IgD-negative memory B cell (primary cell): ENCODE measurements around the gene TMEM59. TPM values are rescaled to one million over a fixed set of nuclear protein-coding genes. Genes with fewer than 3 reads are reported as not detected.
"Not testable (repeated sequence)": the region's sequence is repeated elsewhere in the genome, so short reads cannot be mapped to it uniquely, and the experiment has no call there.

ENCODE experiments used
- H3K27ac Mint-ChIP-seq, 3 donors: one replicate each; pipeline ENCODE4 v1.8.0; 2020 to 2022; ENCODE audit warnings: mild to moderate bottlenecking in 3 of 3, mixed read lengths in 3 of 3, moderate library complexity in 1 of 3
- H3K27me3 Mint-ChIP-seq: one replicate; pipeline ENCODE4 v1.8.0; 2021; ENCODE audit warnings: mixed read lengths
- H3K36me3 Mint-ChIP-seq: one replicate; pipeline ENCODE4 v1.8.0; 2020; ENCODE audit warnings: mild to moderate bottlenecking, mixed read lengths
- H3K4me1 Mint-ChIP-seq, 3 donors: one replicate each; pipeline ENCODE4 v1.8.0; 2020 to 2022; ENCODE audit warnings: mixed read lengths in 3 of 3, mild to moderate bottlenecking in 1 of 3
- H3K4me3 Mint-ChIP-seq, 4 donors: one replicate each; pipeline ENCODE4 v1.8.0; 2020 to 2022; ENCODE audit warnings: mild to moderate bottlenecking in 4 of 4, mixed read lengths in 4 of 4, moderate library complexity in 3 of 4
- H3K9me3 Mint-ChIP-seq, 3 donors: one replicate each; pipeline ENCODE4 v1.8.0; 2020 to 2021; ENCODE audit warnings: mixed read lengths in 3 of 3, mild to moderate bottlenecking in 1 of 3
- polyA plus RNA-seq: library from polyadenylated mRNA; unstranded; fragments of 300-500 nt; fragmentation: Illumina TruSeq; gene quantifications from one replicate; pipeline ENCODE4 v1.2.3, GENCODE V29; 2021

Gene TMEM59
- polyA plus RNA-seq, 1 donor from 2014 or later: 386 TPM

- Mint-ChIP-seq H3K36me3 (peaks cover 2% of the 10 kb centered on the region), H3K9me3 (no peaks in the 10 kb centered on the region), H3K27ac (no peak overlapping the region)
Observed at GRCh38 chr1:54010415-54011117, 42.4 kb downstream of the TMEM59 start.

GRCh38 chr1:54009406-54009805, 43.6 kb downstream of the TMEM59 start:
- Mint-ChIP-seq H3K4me1 (no peaks in the 10 kb centered on the region), H3K27me3 (peaks cover 10% of the 10 kb centered on the region)

More at GRCh38 chr1:54010415-54011117, 42.4 kb downstream of the TMEM59 start:
- Mint-ChIP-seq H3K4me3 (no peak overlapping the region), H3K4me1 (no peaks in the 10 kb centered on the region), H3K27me3 (peaks cover 10% of the 10 kb centered on the region)

DNA sequence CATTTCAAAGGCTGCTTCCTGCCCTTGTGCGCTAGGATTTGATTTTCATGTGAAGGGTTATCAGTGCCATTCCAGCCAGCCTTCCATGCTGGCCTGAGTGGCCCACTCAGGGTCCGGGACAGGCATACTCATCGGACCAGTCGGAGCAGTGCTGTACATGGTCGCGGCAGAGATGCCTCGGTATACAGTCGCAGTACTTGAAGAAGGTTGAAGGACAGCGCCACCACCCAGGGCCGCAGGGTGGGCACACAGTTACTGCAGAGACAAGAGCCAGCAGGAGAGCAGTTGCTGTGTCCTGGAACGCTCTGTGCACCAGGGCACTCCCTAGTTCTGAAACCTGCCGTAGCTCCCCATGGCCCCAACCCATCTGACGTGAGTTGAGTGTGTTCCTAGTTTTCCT, 44.1 kb downstream of the TMEM59 start:
- Mint-ChIP-seq H3K27me3 (peaks cover 10% of the 10 kb centered on the region), H3K4me1 (no peaks in the 10 kb centered on the region), H3K36me3 (peaks cover 2% of the 10 kb centered on the region), H3K27ac (no peak overlapping the region), H3K9me3 (no peaks in the 10 kb centered on the region), H3K4me3 (no peak overlapping the region)

More at GRCh38 chr1:54009406-54009805, 43.6 kb downstream of the TMEM59 start:
- H3K4me3 Mint-ChIP-seq: no peak overlapping the region
- no peak overlapping the region for H3K27ac Mint-ChIP-seq
- no peaks in the 10 kb centered on the region for H3K9me3 Mint-ChIP-seq
- H3K36me3 Mint-ChIP-seq: peaks cover 2% of the 10 kb centered on the region

DNA sequence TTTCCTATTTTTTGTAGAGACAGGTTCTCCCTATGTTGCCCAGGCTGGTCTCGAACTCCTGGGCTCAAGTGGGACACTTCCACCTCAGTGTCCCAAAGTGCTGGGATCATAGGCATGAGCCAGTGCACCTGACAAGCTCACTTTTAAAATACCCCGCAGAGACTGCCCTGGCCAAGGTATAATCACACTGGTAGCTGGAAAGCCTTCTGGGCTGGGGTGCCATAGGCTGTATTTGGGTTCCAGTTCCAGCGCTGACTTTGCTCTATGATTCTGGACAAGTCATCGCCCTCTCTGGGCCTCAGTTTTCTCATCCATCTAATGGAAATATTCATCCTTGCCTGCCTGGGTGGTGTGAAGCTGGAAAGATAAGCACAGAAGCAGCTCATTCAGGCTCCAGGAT, 45.4 kb downstream of the TMEM59 start:
- H3K27me3 Mint-ChIP-seq: peaks cover 10% of the 10 kb centered on the region
- H3K9me3 Mint-ChIP-seq: no peaks in the 10 kb centered on the region
- no peaks in the 10 kb centered on the region for H3K4me1 Mint-ChIP-seq

GRCh38 chr1:54006508-54006907, 46.5 kb downstream of the TMEM59 start:
- Mint-ChIP-seq H3K9me3 (no peaks in the 10 kb centered on the region), H3K4me3 (no peak overlapping the region), H3K27ac (no peak overlapping the region), H3K4me1 (no peaks in the 10 kb centered on the region), H3K36me3 (peaks cover 2% of the 10 kb centered on the region), H3K27me3 (peaks cover 9% of the 10 kb centered on the region)

More for the DNA sequence above, 45.4 kb downstream of the TMEM59 start:
- Mint-ChIP-seq H3K27ac (no peak overlapping the region), H3K36me3 (peaks cover 2% of the 10 kb centered on the region), H3K4me3 (no peak overlapping the region)

GRCh38 chr1:54004481-54005049, 48.4 kb downstream of the TMEM59 start:
- H3K27me3 Mint-ChIP-seq: peaks cover 2% of the 10 kb centered on the region
- H3K36me3 Mint-ChIP-seq: peaks cover 2% of the 10 kb centered on the region
- no peaks in the 10 kb centered on the region for H3K4me1 Mint-ChIP-seq
- H3K4me3 Mint-ChIP-seq: no peak overlapping the region
- H3K9me3 Mint-ChIP-seq: no peaks in the 10 kb centered on the region
- no peak overlapping the region for H3K27ac Mint-ChIP-seq

GRCh38 chr1:54003750-54004480, 49.1 kb downstream of the TMEM59 start:
- H3K36me3 Mint-ChIP-seq, H3K27me3 Mint-ChIP-seq, H3K4me3 Mint-ChIP-seq, H3K9me3 Mint-ChIP-seq, H3K4me1 Mint-ChIP-seq, H3K27ac Mint-ChIP-seq: not testable (repeated sequence)

DNA sequence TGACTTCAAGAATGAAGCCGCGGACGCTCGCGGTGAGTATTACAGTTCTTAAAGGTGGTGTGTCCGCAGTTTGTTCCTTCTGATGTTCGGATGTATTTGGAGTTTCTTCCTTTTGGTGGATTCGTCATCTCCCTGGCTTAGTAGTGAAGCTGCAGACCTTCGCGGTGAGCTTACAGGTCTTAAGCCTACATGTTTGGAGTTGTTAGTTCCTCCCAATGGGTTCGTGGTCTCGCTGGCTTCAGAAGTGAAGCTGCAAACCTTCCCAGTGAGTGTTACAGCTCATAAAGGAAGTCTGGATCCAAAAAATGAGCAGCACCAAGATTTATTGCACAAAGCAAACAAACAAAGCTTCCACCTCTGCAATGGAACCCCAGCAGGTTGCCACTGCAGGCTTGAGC, 49.8 kb downstream of the TMEM59 start:
- H3K27ac Mint-ChIP-seq: no peak overlapping the region
- peaks cover 2% of the 10 kb centered on the region for H3K36me3 Mint-ChIP-seq
- no peaks in the 10 kb centered on the region for H3K4me1 Mint-ChIP-seq
- H3K4me3 Mint-ChIP-seq: no peak overlapping the region
- H3K27me3 Mint-ChIP-seq: peaks cover 2% of the 10 kb centered on the region
- H3K9me3 Mint-ChIP-seq: no peaks in the 10 kb centered on the region

GRCh38 chr1:54002544-54003248, 50.3 kb downstream of the TMEM59 start:
- no peak overlapping the region for H3K4me3 Mint-ChIP-seq
- H3K27me3 Mint-ChIP-seq: peaks cover 2% of the 10 kb centered on the region
- peaks cover 0 to 2% (median 0%) of the 10 kb centered on the region in 3 donors for H3K9me3 Mint-ChIP-seq
- peaks cover 2% of the 10 kb centered on the region for H3K36me3 Mint-ChIP-seq
- H3K27ac Mint-ChIP-seq: no peak overlapping the region
- no peaks in the 10 kb centered on the region for H3K4me1 Mint-ChIP-seq

DNA sequence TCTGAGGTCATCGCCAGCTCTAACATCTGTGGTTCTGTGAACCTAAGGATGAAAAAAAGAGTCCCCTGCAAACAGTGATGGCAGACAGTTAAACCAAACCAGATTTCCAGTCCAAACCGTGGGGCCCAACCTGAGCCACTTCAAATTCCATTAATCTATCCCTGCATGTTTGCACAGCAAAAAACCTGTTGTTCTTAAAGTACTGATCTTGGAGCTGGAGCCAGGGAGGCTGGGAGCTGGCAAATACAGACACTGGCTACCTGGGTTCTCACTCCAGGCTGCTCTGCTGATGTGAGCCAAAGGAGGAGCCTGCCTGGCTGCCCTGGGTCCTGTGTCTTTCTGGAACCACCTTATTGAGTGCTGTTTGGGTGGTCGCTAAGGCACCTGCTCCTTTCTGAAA, 51.4 kb downstream of the TMEM59 start:
- Mint-ChIP-seq H3K4me3 (no peak overlapping the region), H3K27me3 (no peaks in the 10 kb centered on the region), H3K27ac (no peak overlapping the region), H3K36me3 (peaks cover 2% of the 10 kb centered on the region), H3K9me3 (peaks cover 0 to 2% (median 0%) of the 10 kb centered on the region in 3 donors), H3K4me1 (no peaks in the 10 kb centered on the region)

DNA sequence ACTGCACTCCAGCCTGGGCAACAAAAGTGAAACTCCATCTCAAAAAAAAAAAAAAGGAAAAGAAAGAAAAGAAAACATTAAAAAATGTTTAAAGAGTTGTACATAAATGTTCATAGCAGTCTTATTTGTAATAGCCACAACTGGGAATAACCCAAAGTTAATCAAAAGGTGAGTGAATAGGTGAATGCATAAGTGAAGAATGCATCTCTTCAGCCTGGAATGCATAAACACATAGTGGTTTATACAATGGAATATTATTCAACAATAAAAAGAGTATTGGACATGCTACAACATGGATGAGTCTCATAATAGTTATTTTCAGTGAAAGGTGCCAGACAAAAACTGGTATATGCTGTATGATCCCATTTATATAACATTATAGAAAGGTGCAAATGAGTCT, 53.1 kb downstream of the TMEM59 start:
- Mint-ChIP-seq H3K27me3 (peaks cover 7% of the 10 kb centered on the region), H3K4me3 (no peak overlapping the region), H3K36me3 (no peaks in the 10 kb centered on the region), H3K4me1 (no peaks in the 10 kb centered on the region), H3K27ac (no peak overlapping the region), H3K9me3 (peaks cover 0 to 2% (median 2%) of the 10 kb centered on the region in 3 donors)

DNA sequence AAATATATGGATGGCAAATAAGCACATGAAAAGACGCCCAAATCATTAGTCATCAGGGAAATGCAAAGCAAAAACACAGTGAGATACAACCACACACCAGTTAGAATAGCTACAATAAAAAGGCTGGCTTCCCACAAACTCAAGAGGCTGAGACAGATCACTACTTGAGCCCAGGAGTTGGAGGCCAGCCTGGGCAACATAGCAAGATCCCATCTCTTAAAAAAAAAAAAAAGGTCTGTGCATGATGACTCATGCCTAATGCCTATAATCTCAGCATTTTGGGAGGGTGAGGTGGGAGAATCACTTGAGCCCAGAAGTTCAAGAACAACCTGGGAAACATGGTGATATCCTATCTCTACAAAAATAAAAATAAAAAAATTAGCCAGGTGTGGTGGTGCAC, 54.8 kb downstream of the TMEM59 start:
- H3K9me3 Mint-ChIP-seq: peaks cover 0 to 2% (median 2%) of the 10 kb centered on the region in 3 donors
- peaks cover 7% of the 10 kb centered on the region for H3K27me3 Mint-ChIP-seq
- H3K4me3 Mint-ChIP-seq: no peak overlapping the region
- no peak overlapping the region for H3K27ac Mint-ChIP-seq
- H3K36me3 Mint-ChIP-seq: no peaks in the 10 kb centered on the region
- H3K4me1 Mint-ChIP-seq: no peaks in the 10 kb centered on the region

- H3K27me3 Mint-ChIP-seq: peaks cover 7% of the 10 kb centered on the region
- no peaks in the 10 kb centered on the region for H3K36me3 Mint-ChIP-seq
- H3K4me3 Mint-ChIP-seq: no peak overlapping the region
- H3K9me3 Mint-ChIP-seq: peaks cover 2 to 3% (median 2%) of the 10 kb centered on the region in 3 donors
- H3K27ac Mint-ChIP-seq: no peak overlapping the region
- no peaks in the 10 kb centered on the region for H3K4me1 Mint-ChIP-seq
Observed at GRCh38 chr1:53995683-53996082, 57.3 kb downstream of the TMEM59 start.

GRCh38 chr1:53994516-53994915, 58.5 kb downstream of the TMEM59 start:
- H3K27me3 Mint-ChIP-seq, H3K36me3 Mint-ChIP-seq, H3K4me1 Mint-ChIP-seq, H3K9me3 Mint-ChIP-seq, H3K27ac Mint-ChIP-seq, H3K4me3 Mint-ChIP-seq: not testable (repeated sequence)
